ENCODE results near the gene MDC1.
"Not testable (repeated sequence)": the region's sequence is repeated elsewhere in the genome, so short reads cannot be mapped to it uniquely, and the experiment has no call there.

Gene MDC1

GRCh38 chr6:30676660-30677285, 40.3 kb downstream of the MDC1 start:
- no peak for DNase-seq (ENCODE audit: low spot score)
- TF ChIP-seq CTCF (IDR thresholded peaks at IDR 0.05; ENCODE audit: extremely low read depth, insufficient read depth, missing control alignments), result no peak
- in situ Hi-C loops (cut with MboI; ENCODE audit: low pct_unique_long_range_greater_than_20kb, low sequenced_read_pairs, unreplicated experiment), result no loop called here

GRCh38 chr6:30672445-30673253, 44.4 kb downstream of the MDC1 start, which contains the start of gene DHX16:
DHX16 (minus strand) TSS chr6:30673006; CDS start chr6:30672841, 165 bp downstream.
- peak; percentile 95 for DNase-seq (ENCODE audit: low spot score)
- TF ChIP-seq CTCF (IDR thresholded peaks at IDR 0.05; ENCODE audit: extremely low read depth, insufficient read depth, missing control alignments), result peak; percentile 83
- in situ Hi-C loops (cut with MboI; ENCODE audit: low pct_unique_long_range_greater_than_20kb, low sequenced_read_pairs, unreplicated experiment), result no loop called here

GRCh38 chr6:30670760-30671527, 46.1 kb downstream of the MDC1 start:
- no peak for DNase-seq (ENCODE audit: low spot score)
- no peak for TF ChIP-seq CTCF (IDR thresholded peaks at IDR 0.05; ENCODE audit: extremely low read depth, insufficient read depth, missing control alignments)
- in situ Hi-C loops (cut with MboI; ENCODE audit: low pct_unique_long_range_greater_than_20kb, low sequenced_read_pairs, unreplicated experiment), result no loop called here

GRCh38 chr6:30666300-30666699, 50.8 kb downstream of the MDC1 start:
- in situ Hi-C loops (cut with MboI; ENCODE audit: low pct_unique_long_range_greater_than_20kb, low sequenced_read_pairs, unreplicated experiment); DNase-seq (ENCODE audit: low spot score): not testable (repeated sequence)

GRCh38 chr6:30664994-30665767, 51.9 kb downstream of the MDC1 start:
- no peak for DNase-seq (ENCODE audit: low spot score)
- no peak for TF ChIP-seq CTCF (IDR thresholded peaks at IDR 0.05; ENCODE audit: extremely low read depth, insufficient read depth, missing control alignments)
- in situ Hi-C loops (cut with MboI; ENCODE audit: low pct_unique_long_range_greater_than_20kb, low sequenced_read_pairs, unreplicated experiment), result no loop called here

GRCh38 chr6:30657922-30658321, 59.2 kb downstream of the MDC1 start:
- in situ Hi-C loops (cut with MboI; ENCODE audit: low pct_unique_long_range_greater_than_20kb, low sequenced_read_pairs, unreplicated experiment); DNase-seq (ENCODE audit: low spot score): not testable (repeated sequence)

GRCh38 chr6:30657454-30657853, 59.6 kb downstream of the MDC1 start:
- in situ Hi-C loops (cut with MboI; ENCODE audit: low pct_unique_long_range_greater_than_20kb, low sequenced_read_pairs, unreplicated experiment), result no loop called here
- TF ChIP-seq CTCF (IDR thresholded peaks at IDR 0.05; ENCODE audit: extremely low read depth, insufficient read depth, missing control alignments), result no peak
- DNase-seq (ENCODE audit: low spot score), result no peak

Measured in GM13977 (cell line).